GM12872 (cell line): Measurements from ENCODE around the gene KLHDC9.

Experiments
- TF ChIP-seq, protein P1 (sequence below): IDR thresholded peaks from 3 replicates; pipeline ENCODE4 v1.5.1; 2011; ENCODE audit warnings: low read depth, mild to moderate bottlenecking, low read length, moderate library complexity; ENCODE audit not compliant: insufficient read depth

The KLHDC9 gene

DNA sequence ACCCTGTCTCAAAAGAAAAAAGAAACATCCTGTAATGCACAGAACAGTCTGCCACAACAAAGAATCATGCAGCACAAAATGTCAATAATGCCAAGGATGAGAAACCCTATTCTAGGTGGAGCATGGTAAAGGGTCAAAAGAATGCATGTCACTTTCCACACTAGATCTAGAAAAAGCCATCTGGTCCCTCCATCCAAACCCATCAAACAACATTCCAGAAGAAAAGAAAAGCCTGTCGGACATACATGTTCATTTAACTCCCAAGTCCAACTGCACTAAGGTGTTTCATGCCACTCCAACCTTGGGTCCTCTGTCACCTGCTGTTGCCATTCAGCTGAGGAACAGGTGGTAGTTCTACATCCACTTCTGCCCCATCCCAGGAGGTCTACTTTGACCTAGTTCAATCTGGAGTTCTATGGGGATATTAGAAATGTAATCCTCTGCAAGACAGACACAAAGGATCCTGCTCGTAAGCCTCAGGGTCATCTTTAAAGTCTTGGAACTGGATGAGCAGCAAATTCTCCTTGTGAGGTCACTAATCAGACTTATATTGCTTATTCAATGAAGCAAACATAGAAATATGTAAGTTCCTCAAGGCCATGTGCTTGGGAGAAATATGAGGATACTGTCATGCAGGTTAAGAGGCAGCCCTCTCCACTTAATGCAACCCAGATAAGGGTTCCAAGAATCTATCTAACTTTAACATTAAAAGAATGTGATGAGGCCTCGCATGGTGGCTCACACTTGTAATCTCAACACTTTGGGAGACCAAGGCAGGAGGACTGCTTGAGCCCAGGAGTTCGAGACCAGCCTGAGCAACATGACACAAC lies 30.6 kb downstream of the KLHDC9 start:
- TF ChIP-seq, protein P1, sequence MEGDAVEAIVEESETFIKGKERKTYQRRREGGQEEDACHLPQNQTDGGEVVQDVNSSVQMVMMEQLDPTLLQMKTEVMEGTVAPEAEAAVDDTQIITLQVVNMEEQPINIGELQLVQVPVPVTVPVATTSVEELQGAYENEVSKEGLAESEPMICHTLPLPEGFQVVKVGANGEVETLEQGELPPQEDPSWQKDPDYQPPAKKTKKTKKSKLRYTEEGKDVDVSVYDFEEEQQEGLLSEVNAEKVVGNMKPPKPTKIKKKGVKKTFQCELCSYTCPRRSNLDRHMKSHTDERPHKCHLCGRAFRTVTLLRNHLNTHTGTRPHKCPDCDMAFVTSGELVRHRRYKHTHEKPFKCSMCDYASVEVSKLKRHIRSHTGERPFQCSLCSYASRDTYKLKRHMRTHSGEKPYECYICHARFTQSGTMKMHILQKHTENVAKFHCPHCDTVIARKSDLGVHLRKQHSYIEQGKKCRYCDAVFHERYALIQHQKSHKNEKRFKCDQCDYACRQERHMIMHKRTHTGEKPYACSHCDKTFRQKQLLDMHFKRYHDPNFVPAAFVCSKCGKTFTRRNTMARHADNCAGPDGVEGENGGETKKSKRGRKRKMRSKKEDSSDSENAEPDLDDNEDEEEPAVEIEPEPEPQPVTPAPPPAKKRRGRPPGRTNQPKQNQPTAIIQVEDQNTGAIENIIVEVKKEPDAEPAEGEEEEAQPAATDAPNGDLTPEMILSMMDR, result no peak

DNA sequence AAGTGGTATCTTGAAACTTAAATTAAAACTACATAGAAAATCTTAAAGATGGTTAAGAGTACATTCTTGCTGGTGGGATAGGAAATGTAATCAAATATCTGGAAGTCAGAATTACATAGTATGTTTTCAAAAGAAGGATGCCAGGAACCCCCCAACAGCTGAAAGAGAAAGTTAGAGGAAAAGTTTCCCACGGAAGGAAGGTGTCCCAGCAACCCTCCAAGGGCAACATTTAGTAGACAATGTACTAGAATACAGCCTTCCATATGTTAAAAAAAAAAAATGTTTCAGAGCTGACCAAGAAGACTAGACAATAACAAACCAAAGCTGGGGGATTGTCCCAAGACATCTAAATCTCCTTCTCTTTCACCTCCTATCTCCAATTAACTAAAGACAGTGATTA lies 32.1 kb downstream of the KLHDC9 start:
- TF ChIP-seq, protein P1, result no peak

DNA sequence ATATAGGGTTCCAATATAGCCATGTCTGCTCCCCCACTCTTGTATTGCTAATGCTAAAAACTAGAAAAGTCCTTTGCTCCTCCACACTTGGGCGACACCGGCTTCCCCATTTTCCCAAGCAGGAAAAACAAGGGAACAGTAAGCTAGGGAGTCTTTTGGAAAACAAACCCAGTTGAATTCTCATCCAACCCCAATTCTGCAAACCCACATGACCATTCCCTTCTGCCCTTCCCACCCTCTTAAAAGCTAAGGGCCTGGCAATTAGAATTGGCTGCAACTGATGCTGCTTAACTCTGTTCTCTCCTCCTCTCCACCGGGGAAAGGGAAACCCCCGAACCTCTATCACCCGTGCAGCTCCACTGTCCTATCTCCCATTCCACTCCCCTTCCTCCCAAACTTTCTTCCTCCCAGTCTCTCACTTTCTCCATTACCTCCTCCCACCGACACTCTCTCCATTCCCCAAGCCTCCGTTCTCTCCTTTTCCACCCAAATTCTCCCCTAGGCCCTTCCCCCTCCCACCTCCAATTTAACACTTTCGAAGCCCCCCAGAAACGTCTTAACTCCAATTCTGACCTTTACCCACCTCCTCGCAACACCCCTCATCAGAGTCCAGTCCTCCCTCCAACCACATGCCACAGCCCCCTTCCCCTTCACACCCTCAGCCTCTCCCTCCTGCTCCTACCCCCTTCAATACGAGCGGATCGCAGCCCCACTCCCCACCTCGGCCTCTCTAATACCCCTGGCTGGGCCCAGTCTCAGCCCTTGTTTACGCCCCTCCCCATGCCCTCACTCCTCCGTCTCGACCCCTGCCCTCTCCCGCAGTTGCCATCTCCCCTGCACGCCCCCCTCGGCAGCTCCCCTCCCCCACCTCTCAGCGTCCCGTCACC lies 33.6 kb downstream of the KLHDC9 start:
- TF ChIP-seq, protein P1, result no peak

DNA sequence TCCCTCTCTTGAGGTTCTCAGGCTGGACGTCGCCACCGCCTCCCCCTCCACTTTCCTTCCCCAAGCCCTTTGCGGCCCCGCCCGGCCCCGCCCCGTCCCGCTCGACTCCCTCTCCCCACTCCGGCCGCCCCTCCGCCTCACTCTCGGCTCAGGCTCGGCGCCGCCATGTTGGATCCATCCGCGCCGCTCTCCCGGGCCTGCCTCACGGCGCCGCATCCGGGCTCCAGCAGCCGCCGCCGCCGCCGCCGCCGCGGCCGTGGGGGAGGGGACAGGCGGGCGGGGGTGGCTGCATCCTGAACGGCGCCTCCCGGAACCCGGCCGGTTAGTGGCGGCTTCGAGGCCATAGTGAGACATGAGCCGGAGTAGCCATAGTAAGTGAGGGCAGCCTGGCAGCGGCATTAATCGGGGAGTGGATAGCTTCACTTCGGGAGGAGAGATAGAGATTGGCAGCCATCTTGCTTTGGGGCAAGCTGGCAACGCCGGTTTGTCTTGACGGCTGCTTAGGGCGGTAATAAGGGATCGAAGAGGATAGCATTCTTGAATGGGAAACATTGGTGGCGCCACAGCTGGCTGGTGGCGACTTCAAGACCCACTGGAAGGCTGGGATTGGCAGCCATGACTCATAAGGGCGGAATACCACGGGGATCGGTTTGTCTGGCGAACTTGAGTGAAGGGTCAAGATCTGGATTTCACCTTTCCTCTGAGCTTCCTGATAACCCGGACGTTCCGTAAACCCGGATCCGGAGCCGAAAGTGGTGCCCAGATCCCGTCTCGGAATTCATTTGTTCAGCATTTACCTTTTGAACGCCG lies 34.5 kb downstream of the KLHDC9 start, which contains the start of gene DEDD:
Gene DEDD, minus strand, starts transcription at position 258 of the 810 bp plus-strand sequence. CDS start 8,205 bp downstream, outside the sequence.
- TF ChIP-seq, protein P1, result peak; percentile 17; the same call in 1 of the 3 replicates

DNA sequence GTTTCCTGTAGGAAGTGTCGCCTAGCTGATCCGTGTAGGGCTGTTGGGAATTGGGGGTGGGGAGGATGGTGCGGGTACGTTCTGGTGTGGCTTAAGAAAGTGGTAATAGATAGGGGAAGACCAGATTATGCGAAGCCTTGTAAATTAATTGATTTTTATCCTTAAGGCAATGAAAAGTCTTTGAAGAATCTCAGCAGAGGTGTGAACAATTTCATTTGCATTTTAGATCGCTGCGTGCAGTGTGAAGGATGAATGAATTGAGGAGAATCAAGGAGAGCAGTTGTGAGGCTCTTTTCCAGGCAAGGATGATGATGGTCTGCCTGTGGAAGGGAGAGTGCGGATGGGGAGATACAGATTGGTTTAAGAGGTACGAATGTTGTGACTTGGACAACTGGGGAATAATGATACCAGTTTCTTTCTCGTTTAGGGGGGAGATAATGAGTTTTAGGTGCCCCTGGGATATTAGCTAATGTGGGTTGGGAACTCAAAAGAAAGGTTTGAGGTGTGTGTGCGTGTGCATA lies 35.1 kb downstream of the KLHDC9 start:
- TF ChIP-seq, protein P1, result no peak

DNA sequence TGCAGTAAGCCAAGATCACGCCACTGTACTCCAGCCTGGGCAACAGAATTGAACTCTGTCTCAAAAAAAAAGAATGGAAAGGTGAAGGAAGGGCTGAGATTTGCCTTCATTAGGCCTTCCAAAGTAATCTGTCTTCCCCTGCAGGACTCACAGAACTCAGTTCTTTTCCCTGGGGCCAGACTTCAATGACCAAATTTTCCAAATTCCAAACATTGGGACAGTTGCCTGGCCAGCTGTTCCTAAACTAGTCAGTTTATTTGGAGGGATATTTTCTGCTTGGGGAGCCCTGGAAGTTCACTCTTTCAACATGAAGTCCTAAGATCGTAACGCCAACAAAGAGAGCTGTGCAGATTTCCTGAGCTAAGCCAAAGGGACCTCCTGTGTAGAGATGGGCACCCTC lies 39.7 kb downstream of the KLHDC9 start:
- TF ChIP-seq, protein P1, result no peak
